ENCODE measurements around the gene TMPRSS9. TPM values are rescaled to one million over a fixed set of nuclear protein-coding genes. Genes with fewer than 3 reads are reported as not detected.
"Not testable (repeated sequence)": the region's sequence is repeated elsewhere in the genome, so short reads cannot be mapped to it uniquely, and the experiment has no call there.

The TMPRSS9 gene
- total RNA-seq, 4 donors from 2014 or later, result 0.12 TPM; not detected in 3

GRCh38 chr19:2416321-2417097 lies 56.4 kb downstream of the TMPRSS9 start:
- ATAC-seq (ENCODE audit: low FRiP score) (no peak), DNase-seq (ENCODE audit: low spot score) (no peak)
- no peak for TF ChIP-seq CTCF (IDR thresholded peaks at IDR 0.05)

GRCh38 chr19:2417436-2417835 lies 57.4 kb downstream of the TMPRSS9 start:
- not testable (repeated sequence) for DNase-seq (ENCODE audit: low spot score); ATAC-seq (ENCODE audit: low FRiP score)

GRCh38 chr19:2417881-2418406 lies 57.9 kb downstream of the TMPRSS9 start:
- no peak for TF ChIP-seq CTCF (IDR thresholded peaks at IDR 0.05)
- ATAC-seq (ENCODE audit: low FRiP score) (no peak), DNase-seq (ENCODE audit: low spot score) (no peak)

- no peak for TF ChIP-seq CTCF (IDR thresholded peaks at IDR 0.05)
- no peak for ATAC-seq (ENCODE audit: low FRiP score)
- DNase-seq (ENCODE audit: low spot score), result no peak
Measured at GRCh38 chr19:2419754-2420153, 59.7 kb downstream of the TMPRSS9 start.

- TF ChIP-seq CTCF (IDR thresholded peaks at IDR 0.05), result no peak
- no peak for DNase-seq (ENCODE audit: low spot score)
Measured at GRCh38 chr19:2420490-2420889, 60.4 kb downstream of the TMPRSS9 start.

GRCh38 chr19:2421581-2422306 lies 61.7 kb downstream of the TMPRSS9 start:
- ATAC-seq (ENCODE audit: low FRiP score), result no peak
- TF ChIP-seq CTCF (IDR thresholded peaks at IDR 0.05), result no peak

More at GRCh38 chr19:2420490-2420889, 60.4 kb downstream of the TMPRSS9 start:
- no peak for ATAC-seq (ENCODE audit: low FRiP score)

GRCh38 chr19:2423071-2423914 lies 63.2 kb downstream of the TMPRSS9 start:
- no peak for TF ChIP-seq CTCF (IDR thresholded peaks at IDR 0.05)
- DNase-seq (ENCODE audit: low spot score), result no peak
- no peak for ATAC-seq (ENCODE audit: low FRiP score)

More at GRCh38 chr19:2421581-2422306, 61.7 kb downstream of the TMPRSS9 start:
- DNase-seq (ENCODE audit: low spot score), result no peak
